Measurements from ENCODE around the gene RPP25L. TPM values are rescaled to one million over a fixed set of nuclear protein-coding genes. Genes with fewer than 3 reads are reported as not detected.

The RPP25L gene
- total RNA-seq, 1 experiment from 2014 or later, result 17.2 TPM

DNA sequence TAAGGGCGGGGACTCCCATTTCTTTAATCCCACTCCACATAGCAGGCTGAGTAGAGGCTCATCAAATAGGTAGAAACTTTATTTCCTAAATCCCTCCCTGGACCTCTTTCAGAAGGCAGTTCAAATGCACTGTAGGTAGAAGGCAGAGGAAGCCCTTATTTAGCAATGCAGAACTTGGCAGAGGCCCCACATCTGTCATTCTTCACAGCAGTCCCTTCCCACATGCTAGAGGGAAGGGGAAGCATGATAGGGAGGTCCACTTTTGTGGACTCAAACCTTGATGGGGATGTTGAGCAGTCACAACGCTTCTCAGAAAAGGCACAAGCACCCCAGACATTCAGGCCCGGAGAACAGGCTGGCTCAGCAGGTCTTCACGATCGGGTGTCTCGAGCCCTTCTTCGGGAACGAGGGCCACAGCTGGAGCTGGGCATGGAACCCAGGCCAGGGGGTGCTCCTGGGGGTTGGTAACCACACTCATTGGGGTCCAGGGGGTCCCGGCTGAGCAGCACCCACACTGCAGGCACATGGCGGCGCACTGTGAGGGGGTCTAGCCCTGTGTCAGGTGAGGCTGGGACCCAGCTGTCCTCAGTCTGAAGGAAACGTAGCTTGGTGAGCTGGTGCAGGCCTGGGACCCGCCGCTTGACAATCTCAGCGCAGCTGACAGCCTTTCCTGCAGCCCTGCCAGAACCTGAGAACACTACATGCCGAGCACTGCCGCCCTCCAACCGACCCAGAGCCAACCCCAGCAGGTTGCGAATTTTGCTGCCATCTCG is 1.3 kb downstream of the RPP25L start:
- Histone ChIP-seq H3K4ac (ENCODE audit: low read depth, low read length) (no peak overlapping the region), H3K14ac (ENCODE audit: insufficient read depth, low read length) (no peak overlapping the region), H3K4me1 (ENCODE audit: insufficient read depth, low read length) (no peaks in the 10 kb centered on the region; the same call in 1 of the 2 replicates), H3K27ac (ENCODE audit: insufficient read length, low read depth, low read length) (no peak overlapping the region), H3K23ac (ENCODE audit: insufficient read length, low read depth, low read length) (no peak overlapping the region), H2BK15ac (ENCODE audit: low read depth, low read length) (no peak overlapping the region), H3K56ac (ENCODE audit: insufficient read length, low read depth, low read length) (no peak overlapping the region), H3K27me3 (ENCODE audit: insufficient read depth, low read length) (no peaks in the 10 kb centered on the region), H3K9ac (ENCODE audit: extremely low read depth, insufficient read length, low read length) (no peak overlapping the region), H3T11ph (ENCODE audit: low read length) (no peak overlapping the region), H3K18ac (ENCODE audit: insufficient read length, low read depth, low read length) (no peak overlapping the region), H2BK12ac (ENCODE audit: insufficient read length, low read depth, low read length) (no peak overlapping the region), H4K8ac (replicated peaks; ENCODE audit: insufficient read length, low read depth, low read length) (no peak overlapping the region), H2AFZ (ENCODE audit: low read length) (no peak overlapping the region), H2BK5ac (ENCODE audit: insufficient read length, low read length) (no peak overlapping the region), H3K9me3 (ENCODE audit: control insufficient read depth, low read depth, low read length) (no peaks in the 10 kb centered on the region), H3K79me1 (ENCODE audit: insufficient read depth, low read depth, low read length, poor library complexity, severe bottlenecking) (no peaks in the 10 kb centered on the region), H2AK5ac (ENCODE audit: insufficient read length, low read length) (no peak overlapping the region), H4K5ac (ENCODE audit: insufficient read length, low read depth, low read length) (no peak overlapping the region), H3K79me2 (ENCODE audit: insufficient read depth, low read length) (no peaks in the 10 kb centered on the region), H4K20me1 (ENCODE audit: control insufficient read depth, insufficient read depth, insufficient read length) (no peaks in the 10 kb centered on the region), H2BK20ac (ENCODE audit: low read depth, low read length, poor library complexity, severe bottlenecking) (no peak overlapping the region), H4K91ac (ENCODE audit: insufficient read length, low read depth, low read length) (no peak overlapping the region), H3K4me2 (ENCODE audit: insufficient read depth, insufficient read length, low read length) (peak overlapping the region; percentile 86), H2BK120ac (ENCODE audit: low read depth, low read length, poor library complexity, severe bottlenecking) (no peak overlapping the region), H3K23me2 (ENCODE audit: insufficient read length, low read depth, low read length, poor library complexity, severe bottlenecking) (peaks cover 14% of the 10 kb centered on the region)
- Mint-ChIP-seq H3K27me3 (ENCODE audit: low read depth) (peaks cover 2% of the 10 kb centered on the region; the same call in 1 of the 2 replicates), H3K36me3 (ENCODE audit: insufficient read depth in 1 of 3, low read depth in 3 of 3) (no peaks in the 10 kb centered on the region), H3K4me1 (peaks cover 7 to 20% of the 10 kb centered on the region in 2 experiments), H3K9me3 (no peaks in the 10 kb centered on the region), H3K27ac (no peak overlapping the region; a peak in 1 of 7 replicates), H3K4me3 (peak overlapping the region; percentile 88 to 95)
- WGBS (ENCODE audit: extremely low coverage, insufficient read length, low lambda C conversion rate), result no CpG with 5 or more reads among the region's 20 CpGs
- TF ChIP-seq, protein P1, sequence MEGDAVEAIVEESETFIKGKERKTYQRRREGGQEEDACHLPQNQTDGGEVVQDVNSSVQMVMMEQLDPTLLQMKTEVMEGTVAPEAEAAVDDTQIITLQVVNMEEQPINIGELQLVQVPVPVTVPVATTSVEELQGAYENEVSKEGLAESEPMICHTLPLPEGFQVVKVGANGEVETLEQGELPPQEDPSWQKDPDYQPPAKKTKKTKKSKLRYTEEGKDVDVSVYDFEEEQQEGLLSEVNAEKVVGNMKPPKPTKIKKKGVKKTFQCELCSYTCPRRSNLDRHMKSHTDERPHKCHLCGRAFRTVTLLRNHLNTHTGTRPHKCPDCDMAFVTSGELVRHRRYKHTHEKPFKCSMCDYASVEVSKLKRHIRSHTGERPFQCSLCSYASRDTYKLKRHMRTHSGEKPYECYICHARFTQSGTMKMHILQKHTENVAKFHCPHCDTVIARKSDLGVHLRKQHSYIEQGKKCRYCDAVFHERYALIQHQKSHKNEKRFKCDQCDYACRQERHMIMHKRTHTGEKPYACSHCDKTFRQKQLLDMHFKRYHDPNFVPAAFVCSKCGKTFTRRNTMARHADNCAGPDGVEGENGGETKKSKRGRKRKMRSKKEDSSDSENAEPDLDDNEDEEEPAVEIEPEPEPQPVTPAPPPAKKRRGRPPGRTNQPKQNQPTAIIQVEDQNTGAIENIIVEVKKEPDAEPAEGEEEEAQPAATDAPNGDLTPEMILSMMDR (conservative IDR thresholded peaks at IDR 0.05), result no peak
- DNase-seq, result peak; percentile 30
